Activated CD4-positive, alpha-beta T cell treated with anti-CD3 and anti-CD28 coated beads, Interleukin-2, Interleukin-6, amounts not matched to agents 100 ng/mL and 50 ng/mL, durations not matched to agents 16 hours and 8 hours (primary cell): ENCODE measurements around the gene ALDH1L2.

Experiments
- DNase-seq: peaks from one replicate; pipeline ENCODE4 v3.0.0-alpha.2; 2020

The ALDH1L2 gene

DNA sequence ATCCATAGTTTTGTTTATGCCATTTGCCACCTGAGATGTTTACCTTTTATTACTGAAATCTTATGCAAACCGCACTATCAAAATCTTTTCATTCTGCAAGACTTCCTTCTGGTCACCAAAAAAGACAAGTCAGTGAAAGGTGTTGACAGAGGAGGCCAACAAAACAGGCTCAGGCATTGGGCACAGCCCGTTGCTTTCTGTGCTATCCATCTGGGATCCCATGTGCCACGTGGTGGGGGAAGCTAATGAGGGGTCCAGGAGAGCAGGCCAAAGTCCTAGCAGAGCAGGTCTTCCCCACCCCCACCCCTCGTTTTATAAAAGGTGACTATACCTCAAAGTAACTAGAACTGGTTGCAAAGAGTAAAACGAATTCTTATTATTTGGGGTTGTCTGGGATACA, 1.2 kb downstream of the ALDH1L2 start:
- DNase-seq: no peak

DNA sequence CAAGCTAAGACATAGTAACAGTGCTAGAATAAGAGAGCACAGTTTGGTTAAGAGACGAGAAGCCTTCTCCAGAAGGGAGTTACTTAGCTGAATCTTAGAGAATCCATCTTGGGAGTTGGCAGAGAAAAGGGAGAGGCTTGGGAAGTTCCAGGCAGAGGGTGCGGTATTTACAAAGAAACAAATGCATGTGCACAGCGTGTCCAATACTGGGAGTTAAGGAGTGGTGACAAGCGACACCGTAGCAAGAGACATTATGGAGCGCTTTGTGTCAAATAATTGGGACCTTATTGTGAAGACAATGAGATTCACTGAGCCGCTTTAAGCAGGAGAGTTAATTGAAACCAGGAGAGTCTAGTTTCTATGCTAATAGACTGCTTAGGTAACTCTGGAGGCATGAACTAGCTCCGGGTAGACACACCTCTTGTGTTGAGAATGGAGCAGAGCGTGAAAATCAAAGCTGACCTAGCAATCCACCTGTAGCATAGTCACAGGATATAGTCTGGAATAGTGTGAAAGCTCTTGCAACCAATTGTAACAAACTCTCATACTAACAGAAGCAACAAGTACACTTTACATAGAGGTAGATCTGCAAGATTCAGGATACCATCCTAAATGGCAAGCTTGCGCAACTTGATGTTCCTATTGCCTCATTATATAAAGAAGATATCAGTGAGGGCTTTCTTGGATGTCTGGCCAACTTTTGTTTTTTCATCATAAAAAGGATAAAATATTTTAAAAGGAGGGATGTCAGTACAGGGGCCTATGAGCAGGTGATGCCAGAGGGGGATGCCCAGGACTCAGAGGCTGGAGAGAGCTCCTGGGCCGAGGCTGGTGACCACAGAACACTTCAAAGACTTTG, 5.3 kb downstream of the ALDH1L2 start:
- DNase-seq: no peak

DNA sequence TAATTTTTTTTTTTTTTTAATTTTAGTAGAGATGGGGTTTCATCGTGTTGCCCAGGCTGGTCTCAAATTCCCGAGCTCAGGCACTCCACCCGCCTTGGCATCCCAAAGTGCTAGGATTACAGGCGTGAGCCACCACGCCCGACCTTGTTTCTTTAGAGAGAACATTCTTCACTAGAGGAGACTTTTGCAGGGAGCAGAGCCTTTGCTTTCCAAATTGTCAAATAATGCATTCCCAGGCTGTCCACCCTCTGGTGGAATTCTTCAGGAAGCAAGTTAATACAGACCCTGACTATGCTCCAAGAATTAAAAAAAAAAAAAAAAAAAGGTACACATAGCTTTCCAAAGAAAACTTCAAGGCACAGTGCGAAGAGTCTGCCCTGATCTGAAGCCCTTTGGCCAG, 6.8 kb downstream of the ALDH1L2 start:
- DNase-seq: no peak

DNA sequence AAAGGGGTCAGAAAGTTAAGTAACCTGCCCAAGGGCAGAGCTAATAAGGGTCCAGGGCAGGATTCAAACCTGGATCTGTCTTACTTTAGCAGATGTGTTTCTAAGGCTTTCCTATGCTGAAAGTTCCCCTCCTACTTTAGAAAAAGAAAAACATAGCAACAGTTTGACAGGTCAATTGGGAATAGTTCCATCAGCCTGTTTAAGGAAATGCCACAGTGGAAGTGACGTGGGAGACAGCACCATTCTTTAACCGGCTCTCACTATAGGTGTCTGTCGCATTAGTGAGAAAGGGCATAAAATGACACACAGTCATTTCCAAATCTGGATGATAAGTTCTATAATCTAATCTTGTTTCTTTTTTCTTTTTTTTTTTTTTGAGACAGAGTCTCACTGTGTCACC, 7.3 kb downstream of the ALDH1L2 start:
- DNase-seq: no peak

DNA sequence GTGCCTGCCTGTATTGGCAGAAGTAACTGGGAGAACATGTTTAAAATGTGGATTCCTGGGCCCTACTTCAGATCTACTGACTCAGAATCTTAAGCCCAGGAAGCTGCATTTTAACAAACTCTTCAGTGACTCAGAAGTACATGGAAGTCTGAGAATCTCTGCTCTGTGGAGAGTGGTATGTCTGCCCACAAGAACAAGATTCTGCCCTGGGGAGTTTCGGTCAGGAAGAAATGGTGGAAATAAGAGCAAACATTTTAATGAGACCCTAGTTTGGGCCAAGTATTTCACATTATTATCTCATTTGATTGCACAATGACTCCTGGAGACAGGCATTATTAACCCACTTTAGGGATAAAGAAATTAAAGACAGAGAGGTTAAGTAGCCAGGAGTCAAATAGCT, 8.2 kb downstream of the ALDH1L2 start:
- no peak for DNase-seq

DNA sequence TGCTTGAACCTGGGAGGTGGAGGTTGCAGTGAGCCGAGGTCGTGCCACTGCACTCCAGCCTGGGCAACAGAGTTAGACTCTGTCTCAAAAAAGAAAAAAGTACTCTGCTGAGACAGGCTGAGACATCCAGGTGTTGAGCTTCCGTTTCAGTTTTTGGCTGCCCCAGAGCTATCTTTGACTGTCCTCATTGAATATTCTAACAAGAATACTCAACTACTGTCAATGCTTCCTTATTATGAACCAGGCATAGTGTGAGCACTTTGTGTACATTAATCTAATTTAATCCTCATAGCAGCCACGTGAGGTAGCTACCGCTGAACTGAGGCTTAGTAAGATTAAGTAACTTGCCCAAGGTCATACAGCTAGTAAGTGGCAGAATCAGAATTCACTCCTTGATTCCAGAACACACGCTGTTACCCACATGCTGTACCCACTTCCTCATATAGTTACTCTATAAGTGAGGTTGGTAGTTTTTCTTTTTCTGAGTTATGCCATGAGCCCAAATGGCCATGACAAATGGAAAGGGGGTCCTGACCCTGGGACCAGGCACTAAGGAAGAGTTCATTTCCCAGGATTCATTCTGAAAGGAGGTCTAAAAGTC, 11.3 kb downstream of the ALDH1L2 start:
- no peak for DNase-seq

DNA sequence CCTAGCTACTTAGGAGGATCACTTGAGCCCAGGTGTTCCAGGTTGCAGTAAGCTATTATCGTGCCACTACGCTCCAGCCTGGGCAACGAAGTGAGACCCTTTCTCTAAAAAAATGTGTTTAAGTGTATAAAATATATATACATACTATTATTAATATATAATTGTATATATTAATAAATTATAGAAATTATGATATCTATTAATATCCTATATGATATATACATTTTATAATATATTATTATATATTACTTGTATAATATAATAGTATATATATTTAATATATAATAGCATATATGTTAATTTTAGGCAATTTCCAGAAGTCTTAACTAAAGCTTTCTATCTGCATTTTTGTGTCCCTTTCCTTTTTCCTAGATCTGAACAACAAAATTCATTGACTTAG, 12.3 kb downstream of the ALDH1L2 start:
- DNase-seq: no peak

DNA sequence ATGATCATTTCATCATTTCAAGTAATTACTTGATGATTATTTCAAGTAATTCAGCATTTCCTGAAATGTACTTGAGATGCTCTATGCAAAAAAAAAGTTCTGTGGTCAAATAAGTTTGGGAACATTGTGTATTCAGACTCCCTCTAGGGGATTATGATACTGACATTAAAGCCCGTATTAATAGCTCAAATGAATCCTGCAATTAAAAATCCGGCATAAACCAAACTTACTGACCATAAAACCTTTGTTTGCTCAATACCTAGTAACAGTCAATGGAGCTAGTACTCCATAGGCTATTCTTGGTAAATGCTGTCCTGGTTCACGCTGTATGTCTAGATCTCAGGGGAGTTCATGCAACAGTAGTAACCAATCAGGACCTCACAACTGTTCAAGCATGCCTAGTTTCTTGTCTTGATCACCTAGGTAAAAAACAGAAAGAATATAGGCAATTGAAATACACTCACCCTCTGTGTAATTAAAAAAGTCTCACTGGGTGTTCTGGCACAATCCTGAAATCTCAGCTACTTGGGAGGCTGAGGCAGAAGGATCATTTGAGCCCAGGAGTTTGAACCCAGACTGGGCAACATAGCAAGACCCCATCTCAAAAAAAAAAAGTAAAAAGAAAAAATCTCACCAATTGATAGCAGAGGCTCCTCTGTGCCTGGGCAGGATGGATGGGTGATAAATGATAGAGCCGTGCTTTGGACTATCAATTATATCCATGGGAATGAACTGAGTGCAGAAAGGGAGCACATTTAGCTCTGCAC, 14.1 kb downstream of the ALDH1L2 start:
- no peak for DNase-seq

DNA sequence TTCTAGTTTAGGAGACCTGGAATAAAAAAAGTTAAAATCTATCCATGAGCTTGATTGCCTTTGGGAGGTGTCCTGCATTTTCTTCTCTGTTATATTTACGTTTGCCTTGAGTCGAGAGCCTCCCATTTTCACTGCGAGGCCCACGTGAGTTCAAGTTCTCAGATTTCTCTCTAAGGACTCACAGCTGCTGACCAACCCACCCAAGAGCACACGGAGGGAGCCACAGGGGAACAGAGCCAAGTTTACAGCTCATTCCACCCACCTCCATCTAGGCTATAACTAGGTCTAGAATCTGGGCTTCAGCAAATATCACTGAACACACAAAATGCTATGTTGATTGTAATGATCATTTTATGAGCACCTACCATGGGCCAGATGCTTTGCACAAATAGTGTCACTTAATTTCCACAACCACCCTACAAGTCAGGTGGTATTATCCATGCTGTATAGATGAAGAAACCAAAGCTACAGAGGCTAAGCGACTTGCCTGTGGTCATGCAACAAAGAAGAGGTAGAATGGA, 16.7 kb downstream of the ALDH1L2 start:
- DNase-seq: no peak

DNA sequence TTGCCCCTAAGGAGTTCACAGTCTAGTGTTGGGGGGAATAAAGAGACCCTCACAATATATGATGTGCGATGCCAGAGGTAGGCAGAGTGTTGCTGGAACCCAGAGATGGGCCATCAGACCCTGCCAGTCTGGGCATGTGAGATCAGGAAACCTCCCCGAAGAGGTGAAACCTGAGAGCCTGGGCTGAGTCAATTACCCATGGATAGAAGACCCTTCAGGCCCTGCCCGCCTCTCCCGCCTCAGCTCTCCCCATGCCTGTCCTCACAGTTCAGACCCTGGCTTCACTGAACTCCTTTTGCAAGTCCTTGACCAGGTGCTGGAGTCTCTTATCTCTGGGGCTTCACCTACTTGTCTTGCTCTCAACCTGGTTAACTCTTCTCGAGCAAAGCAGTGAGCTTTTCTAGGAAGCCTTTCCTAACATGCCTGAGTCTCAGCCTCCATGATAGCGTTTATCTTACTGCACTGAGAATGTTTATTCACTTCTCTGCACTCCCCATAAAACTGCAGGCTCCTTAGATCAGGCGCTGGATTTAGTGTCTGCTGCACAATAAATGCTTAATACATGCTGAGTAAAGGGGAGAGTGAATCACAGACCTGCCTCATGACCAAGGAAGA, 19.6 kb downstream of the ALDH1L2 start:
- no peak for DNase-seq

DNA sequence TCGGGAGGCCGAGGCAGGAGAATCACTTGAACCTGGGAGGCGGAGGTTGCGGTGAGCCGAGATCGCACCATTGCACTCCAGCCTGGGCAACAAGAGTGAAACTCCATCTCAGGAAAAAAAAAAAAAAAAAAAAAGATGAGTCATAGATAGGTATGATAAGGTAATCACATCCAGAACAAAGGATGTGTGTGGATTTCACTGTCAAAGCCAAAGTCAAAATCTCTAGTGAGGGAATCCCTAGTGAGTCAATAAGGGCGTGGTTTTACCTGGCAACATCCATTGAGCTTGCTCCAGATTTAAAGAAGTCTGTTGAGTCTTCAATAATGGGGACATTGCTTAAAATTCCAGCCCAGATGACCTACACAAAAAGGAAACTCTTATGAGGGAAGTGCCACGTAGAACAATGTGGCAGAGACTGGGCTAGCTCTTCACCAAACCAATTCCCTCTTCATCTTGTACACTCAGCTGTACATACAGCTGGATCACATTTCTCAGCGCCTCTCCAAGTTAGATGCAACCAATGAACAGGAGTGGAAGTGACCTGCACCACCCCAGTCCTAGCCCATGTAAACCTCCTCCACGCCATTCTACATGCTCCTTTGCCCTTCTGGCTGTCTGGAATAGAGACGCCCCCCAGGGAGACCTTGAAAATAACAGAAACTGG, 23.4 kb downstream of the ALDH1L2 start:
- DNase-seq: no peak

DNA sequence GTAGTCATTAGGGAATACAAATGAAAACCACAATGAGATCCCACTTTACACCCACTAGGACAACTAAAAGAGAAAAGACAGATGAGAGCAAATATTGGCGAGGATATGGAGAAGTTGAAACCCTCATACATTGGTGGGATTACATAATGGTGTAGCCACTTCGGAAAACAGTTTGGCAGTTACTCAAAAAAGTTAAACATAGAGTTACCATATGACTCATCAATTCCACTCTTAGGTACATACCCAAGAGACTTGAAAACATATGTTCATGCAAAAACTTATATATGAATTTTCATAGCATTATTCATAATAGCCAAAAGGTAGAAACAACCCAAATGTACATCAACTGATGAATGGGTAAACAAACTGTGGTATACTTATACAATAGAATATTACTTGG, 27.1 kb downstream of the ALDH1L2 start:
- peak; percentile 63 for DNase-seq

DNA sequence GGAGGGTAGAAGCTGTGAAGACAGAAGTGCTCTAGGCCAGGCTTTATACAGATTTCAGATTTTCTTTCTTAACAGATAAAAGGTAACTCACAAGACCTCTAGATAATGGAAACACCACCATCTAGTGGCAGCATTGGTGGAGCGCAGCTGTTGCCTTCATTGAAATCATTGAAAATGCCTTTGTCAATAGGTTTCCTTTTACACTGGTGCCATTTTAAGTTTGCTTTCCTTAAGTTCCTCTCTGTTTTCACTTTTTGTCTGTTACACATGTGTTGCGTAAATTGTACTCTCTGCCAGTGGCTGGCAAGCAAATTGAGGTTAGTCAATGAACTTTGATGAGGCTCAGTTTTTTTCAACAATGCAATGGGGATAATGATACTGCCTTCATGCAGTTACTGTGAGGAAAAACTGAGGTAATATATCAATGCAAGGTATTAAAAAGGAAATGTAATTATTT, 31.1 kb downstream of the ALDH1L2 start:
- peak; percentile 86 for DNase-seq

DNA sequence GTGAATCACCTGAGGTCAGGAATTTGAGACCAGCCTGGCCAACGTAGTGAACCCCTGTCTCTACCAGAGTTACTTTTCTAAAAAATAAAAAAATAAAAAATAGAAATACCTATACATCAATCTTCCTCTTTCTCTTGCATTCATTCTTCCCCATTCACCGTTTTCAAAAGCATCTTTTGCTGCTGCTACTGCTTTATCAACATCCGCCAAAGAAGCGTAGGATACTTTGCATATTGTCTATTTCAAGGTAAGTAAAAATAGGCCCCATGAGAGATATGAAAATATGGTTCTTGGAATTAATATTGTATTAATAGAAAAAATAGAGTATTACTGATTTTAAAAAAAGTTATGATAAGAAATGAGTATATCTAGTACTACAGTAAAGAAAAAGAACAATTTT, 32.3 kb downstream of the ALDH1L2 start:
- DNase-seq: no peak

DNA sequence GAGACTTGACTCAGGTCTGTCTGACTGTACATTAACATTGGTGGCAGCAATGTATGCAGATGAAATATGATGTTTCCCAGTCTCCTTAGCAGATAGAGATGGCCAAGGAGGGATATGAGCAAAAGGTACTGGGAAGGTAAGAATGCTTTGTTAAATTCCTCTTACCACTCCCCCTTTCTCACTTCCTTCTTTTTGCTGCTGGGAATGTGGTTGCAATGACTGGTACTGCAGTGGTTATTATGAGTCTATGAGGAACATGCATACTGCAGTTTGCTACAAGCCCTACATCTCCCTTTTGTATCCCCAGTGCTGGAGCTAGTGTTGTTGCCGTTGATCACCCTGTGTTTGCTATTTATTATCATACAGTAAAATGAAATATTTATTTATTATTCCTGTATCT, 35.9 kb downstream of the ALDH1L2 start:
- DNase-seq: no peak

DNA sequence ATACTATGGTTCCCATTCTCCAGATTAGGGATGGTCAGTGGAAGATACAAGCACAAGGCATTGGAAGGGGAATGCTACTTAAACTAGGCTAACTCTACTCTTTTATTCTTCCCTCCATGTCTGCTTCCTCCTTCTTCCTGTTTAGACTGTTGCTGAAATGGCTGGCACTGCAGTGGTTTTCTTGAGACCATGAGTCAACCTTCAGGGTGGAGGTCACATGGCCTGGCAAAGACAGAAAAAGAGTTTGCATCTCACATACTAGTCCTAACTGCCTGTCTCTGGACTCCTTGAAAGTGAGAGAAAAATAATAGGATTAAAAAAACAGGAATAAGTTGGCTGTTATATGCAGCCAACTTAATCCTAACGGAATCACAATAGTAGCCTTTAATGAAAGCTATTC, 37.0 kb downstream of the ALDH1L2 start:
- DNase-seq: no peak

DNA sequence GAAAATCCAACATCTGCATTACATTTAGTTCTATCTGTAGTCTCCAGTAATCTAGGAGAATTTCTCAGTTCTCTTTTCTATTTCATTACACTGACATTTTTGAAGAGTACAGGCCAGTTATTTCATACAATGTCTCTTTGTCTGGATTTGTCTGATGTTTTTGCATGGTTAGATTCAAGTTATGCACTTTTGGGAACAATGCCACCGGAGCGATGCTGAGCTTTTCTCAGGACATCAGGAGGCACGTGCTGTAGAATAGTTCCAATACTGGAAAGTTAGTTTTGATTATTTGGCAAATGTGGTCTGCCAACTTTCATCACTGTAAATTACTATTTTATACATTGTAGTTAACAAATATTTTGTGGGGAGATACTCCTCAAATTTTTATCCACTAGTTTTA, 43.1 kb downstream of the ALDH1L2 start:
- no peak for DNase-seq

DNA sequence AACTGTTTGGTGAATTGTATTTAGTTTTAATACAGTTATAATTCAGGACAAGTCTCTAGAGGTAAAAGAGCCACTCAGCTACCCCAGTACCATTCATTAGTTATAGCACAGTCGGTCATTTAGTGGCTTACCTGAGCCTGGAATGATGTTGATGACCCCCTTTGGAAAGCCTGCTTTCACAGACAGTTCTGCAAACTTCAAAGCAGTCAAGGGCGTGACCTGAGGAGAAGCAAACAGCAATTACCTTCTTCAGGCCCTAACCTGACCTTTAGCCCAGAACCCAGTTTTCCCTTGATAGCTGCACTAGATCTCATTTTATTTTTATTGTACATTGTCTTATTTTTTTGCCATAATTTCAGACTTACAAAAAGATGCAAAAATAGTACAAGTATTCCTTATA, 43.8 kb downstream of the ALDH1L2 start:
- DNase-seq: no peak

DNA sequence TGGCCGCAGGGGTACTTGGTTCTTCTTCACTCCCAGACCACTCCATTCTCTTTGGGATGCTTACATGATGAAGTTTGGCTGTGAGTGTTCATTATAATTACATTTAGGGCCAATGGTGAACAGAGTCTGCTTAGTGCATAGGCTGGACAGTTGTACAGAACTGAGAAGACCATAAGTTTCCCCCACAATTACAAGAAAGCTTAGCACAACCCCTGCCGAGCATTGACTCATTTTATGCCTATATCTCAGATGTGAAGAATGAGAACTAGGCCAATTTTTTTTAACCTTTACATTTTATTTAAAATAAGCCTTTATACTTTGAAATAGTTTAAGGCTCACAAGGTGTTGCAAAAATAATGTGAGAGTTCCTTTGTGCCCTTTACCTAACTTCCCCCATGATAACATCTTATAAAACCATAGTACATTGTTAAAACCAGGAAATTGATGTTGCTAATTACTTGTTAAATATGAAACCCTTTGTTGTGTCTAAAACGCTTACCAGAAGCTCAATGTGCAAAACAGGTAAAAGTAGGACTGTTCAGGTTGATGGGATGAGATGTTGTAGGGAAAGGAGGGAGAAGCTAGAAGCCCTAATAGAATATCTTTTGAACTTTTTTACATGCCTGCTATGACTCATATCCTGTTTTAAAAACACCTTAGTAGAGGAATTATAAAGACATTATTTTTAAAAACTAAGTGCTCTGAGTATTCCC, 47.2 kb downstream of the ALDH1L2 start:
- peak; percentile 30 for DNase-seq

DNA sequence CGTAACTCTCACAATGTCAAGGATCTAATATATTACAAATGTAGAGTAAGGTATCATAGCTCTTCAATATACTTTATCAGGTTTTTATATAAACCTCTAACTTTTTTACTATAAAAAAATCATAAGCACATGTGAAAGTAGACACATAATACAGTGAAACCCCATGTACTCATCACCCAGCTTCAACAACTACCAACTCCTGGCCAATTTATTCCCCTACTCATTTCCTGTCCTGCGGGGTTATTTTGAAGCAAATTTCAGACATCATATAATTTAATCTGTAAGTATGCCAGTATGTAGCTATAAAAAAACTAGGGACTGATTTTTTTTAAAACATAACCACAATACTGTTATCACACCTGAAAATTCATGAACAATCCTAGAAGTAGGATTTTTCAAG, 50.4 kb downstream of the ALDH1L2 start:
- peak; percentile 51 for DNase-seq

DNA sequence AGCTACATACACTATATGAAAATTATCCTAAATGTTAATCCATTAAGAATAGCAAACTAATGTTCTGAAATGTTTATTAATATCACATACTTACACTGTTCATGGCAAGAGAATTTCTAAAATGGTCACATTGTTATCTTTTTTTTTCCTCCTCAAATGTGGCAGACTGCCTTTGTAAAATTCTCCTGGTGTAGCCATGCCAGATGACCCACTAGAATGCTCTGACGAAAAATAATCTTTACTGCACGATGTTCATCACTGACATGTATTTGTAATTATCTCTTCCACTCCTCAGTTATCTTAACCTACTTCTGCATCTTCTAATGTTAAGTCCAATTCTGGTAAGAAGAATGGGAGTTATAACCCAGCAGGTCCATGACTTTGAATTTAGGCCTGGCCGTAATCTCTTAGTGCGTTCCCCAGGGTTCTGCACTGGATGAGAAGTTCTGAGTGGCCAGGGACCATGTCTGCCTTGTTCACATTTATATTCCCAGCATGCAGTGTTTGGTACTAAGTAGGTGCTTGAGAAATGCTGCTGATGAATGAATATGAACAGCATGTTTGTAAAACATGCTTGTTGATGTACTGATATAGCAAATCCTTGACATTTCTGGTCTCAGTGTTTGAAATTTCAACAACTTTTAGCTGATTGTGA, 51.4 kb downstream of the ALDH1L2 start:
- no peak for DNase-seq
